RWPE2 (cell line): Measurements from ENCODE around the gene RPLP1.

Source experiments
- ATAC-seq: fragments of 200-7000 bp; cut with Tn5 transposase; 3 replicates; pipeline ENCODE4 v1.9.1; 2021; ENCODE audit warnings: low read depth
- DNase-seq: peaks from one replicate; pipeline ENCODE4 v3.0.0-alpha.2; 2020; ENCODE audit warnings: low spot score
- H3K27ac ChIP-seq: fragments of 450-650 bp; 2 replicates; pipeline ENCODE4 v1.5.1; 2017; ENCODE audit warnings: mild to moderate bottlenecking; ENCODE audit not compliant: poor library complexity, severe bottlenecking
- H3K27me3 ChIP-seq: fragments of 250-450 bp; sonication (Bioruptor Pico); 2 replicates; pipeline ENCODE4 v1.5.1; 2021; ENCODE audit warnings: mild to moderate bottlenecking, moderate library complexity; ENCODE audit not compliant: insufficient read depth, poor library complexity, severe bottlenecking
- H3K36me3 ChIP-seq: fragments of 250-450 bp; sonication (Bioruptor Pico); 2 replicates; pipeline ENCODE4 v1.5.1; 2020; ENCODE audit warnings: low read depth, mild to moderate bottlenecking, moderate library complexity
- H3K4me1 ChIP-seq: fragments of 250-450 bp; sonication (Bioruptor Pico); 2 replicates; pipeline ENCODE4 v1.5.1; 2021; ENCODE audit warnings: mild to moderate bottlenecking, moderate library complexity; ENCODE audit not compliant: insufficient read depth, poor library complexity, severe bottlenecking
- H3K4me3 ChIP-seq: fragments of 250-450 bp; sonication (Bioruptor Pico); 2 replicates; pipeline ENCODE4 v1.5.1; 2021; ENCODE audit warnings: mild to moderate bottlenecking, moderate library complexity; ENCODE audit not compliant: severe bottlenecking
- H3K9me3 ChIP-seq: fragments of 250-450 bp; sonication (Bioruptor Pico); 2 replicates; pipeline ENCODE4 v1.5.1; 2021; ENCODE audit warnings: mild to moderate bottlenecking, moderate library complexity; ENCODE audit not compliant: severe bottlenecking
- CTCF ChIP-seq: fragments of 450-650 bp; IDR thresholded peaks from one replicate; pipeline ENCODE4 v1.5.1; 2017; ENCODE audit warnings: mild to moderate bottlenecking, moderate library complexity; ENCODE audit not compliant: poor library complexity, severe bottlenecking

Gene RPLP1

GRCh38 chr15:69474291-69474690 is 21.7 kb downstream of the RPLP1 start:
- Histone ChIP-seq H3K36me3 (no peaks in the 10 kb centered on the region), H3K27me3 (no peaks in the 10 kb centered on the region), H3K4me1 (peaks cover 10% of the 10 kb centered on the region), H3K9me3 (no peaks in the 10 kb centered on the region), H3K4me3 (no peak overlapping the region), H3K27ac (peak overlapping the region; percentile 0)
- no peak for TF ChIP-seq CTCF
- ATAC-seq (peak; percentile 46), DNase-seq (peak; percentile 56)

GRCh38 chr15:69474846-69475455 is 22.3 kb downstream of the RPLP1 start:
- peak; percentile 51 for ATAC-seq
- no peak for TF ChIP-seq CTCF
- peak; percentile 48 for DNase-seq
- no peaks in the 10 kb centered on the region for H3K27me3 ChIP-seq
- H3K36me3 ChIP-seq, result no peaks in the 10 kb centered on the region
- H3K9me3 ChIP-seq, result no peaks in the 10 kb centered on the region
- H3K4me3 ChIP-seq, result no peak overlapping the region
- peak overlapping the region; percentile 0 for H3K27ac ChIP-seq
- H3K4me1 ChIP-seq, result peaks cover 5% of the 10 kb centered on the region

GRCh38 chr15:69475769-69476358 is 23.2 kb downstream of the RPLP1 start:
- DNase-seq (peak; percentile 70), ATAC-seq (peak; percentile 74)
- H3K36me3 ChIP-seq, result no peaks in the 10 kb centered on the region
- H3K4me3 ChIP-seq, result no peak overlapping the region
- H3K4me1 ChIP-seq, result peaks cover 5% of the 10 kb centered on the region
- peak; percentile 99 for TF ChIP-seq CTCF
- no peaks in the 10 kb centered on the region for H3K27me3 ChIP-seq
- no peak overlapping the region for H3K27ac ChIP-seq
- H3K9me3 ChIP-seq, result no peaks in the 10 kb centered on the region

GRCh38 chr15:69476704-69477473 is 24.3 kb downstream of the RPLP1 start:
- Histone ChIP-seq H3K36me3 (no peaks in the 10 kb centered on the region), H3K4me1 (peaks cover 5% of the 10 kb centered on the region), H3K9me3 (no peaks in the 10 kb centered on the region), H3K4me3 (no peak overlapping the region), H3K27ac (no peak overlapping the region), H3K27me3 (no peaks in the 10 kb centered on the region)
- TF ChIP-seq CTCF, result no peak
- DNase-seq (peak; percentile 36), ATAC-seq (no peak)
